Thymus (tissue), 11 donors: ENCODE results near the gene MIOS. TPM values are rescaled to one million over a fixed set of nuclear protein-coding genes. Genes with fewer than 3 reads are reported as not detected.

ENCODE experiments used
- DNase-seq, 9 donors: peaks; one replicate each; pipeline ENCODE4 v3.0.0-alpha.2; 2013; ENCODE audit warnings: low spot score in 9 of 9, low read depth in 6 of 9, missing footprints in 1 of 9
- H3K27ac ChIP-seq, 2 donors: one replicate each; pipeline ENCODE4 v1.5.1; 2013; ENCODE audit warnings: control low read depth in 1 of 2, low read depth in 1 of 2, low read length in 1 of 2, mild to moderate bottlenecking in 1 of 2, moderate library complexity in 1 of 2
- H3K27me3 ChIP-seq, 2 donors: one replicate each; pipeline ENCODE4 v1.5.1; 2013; ENCODE audit warnings: low read length in 1 of 2; ENCODE audit not compliant: control insufficient read depth in 2 of 2, insufficient read depth in 1 of 2
- H3K36me3 ChIP-seq, 2 donors: one replicate each; pipeline ENCODE4 v1.5.1; 2013; ENCODE audit warnings: low read length in 1 of 2, mild to moderate bottlenecking in 1 of 2, moderate library complexity in 1 of 2; ENCODE audit not compliant: control insufficient read depth in 2 of 2, insufficient read depth in 2 of 2
- H3K4me1 ChIP-seq, 2 donors: one replicate each; pipeline ENCODE4 v1.5.1; 2013; ENCODE audit warnings: low read length in 2 of 2; ENCODE audit not compliant: control insufficient read depth in 2 of 2, insufficient read depth in 2 of 2
- H3K4me3 ChIP-seq, 2 donors: one replicate each; pipeline ENCODE4 v1.5.1; 2013; ENCODE audit warnings: low read length in 2 of 2, control low read depth in 1 of 2, mild to moderate bottlenecking in 1 of 2
- H3K9me3 ChIP-seq, 2 donors: one replicate each; pipeline ENCODE4 v1.5.1; 2013; ENCODE audit warnings: low read length in 1 of 2, mild to moderate bottlenecking in 1 of 2; ENCODE audit not compliant: control insufficient read depth in 2 of 2, insufficient read depth in 1 of 2
- WGBS: extraction: QIAGEN DNeasy Blood & Tissue Kit; methylation state at CpG from one replicate; pipeline ENCODE4 v1.1.7; 2013; 5-methylcytosine and 5-hydroxymethylcytosine counted together
- polyA plus RNA-seq: library from polyadenylated mRNA; stranded (reverse); fragments of 200-250 nt; gene quantifications from one replicate; pipeline ENCODE4 v1.2.3, GENCODE V29; 2013
- total RNA-seq: library from RNA; stranded (reverse); fragments of 120-200 nt; gene quantifications from one replicate; pipeline ENCODE4 v1.2.4, GENCODE V29; 2013
- donor health status: healthy.

MIOS gene
- total and polyA plus RNA-seq, 2 donors = 26.7 to 32.9 TPM

GRCh38 chr7:7614018-7614741, 47.5 kb downstream of the MIOS start:
- no peaks in the 10 kb centered on the region for H3K4me1 ChIP-seq
- H3K9me3 ChIP-seq = no peaks in the 10 kb centered on the region
- H3K27ac ChIP-seq = no peak overlapping the region
- H3K36me3 ChIP-seq = no peaks in the 10 kb centered on the region
- H3K27me3 ChIP-seq = no peaks in the 10 kb centered on the region
- no peak for DNase-seq
- H3K4me3 ChIP-seq = no peak overlapping the region
- WGBS = 95% methylated on average over 4 of the region's 4 CpGs

- H3K4me3 ChIP-seq = no peak overlapping the region
- H3K36me3 ChIP-seq = no peaks in the 10 kb centered on the region
- H3K27me3 ChIP-seq = no peaks in the 10 kb centered on the region
- no peaks in the 10 kb centered on the region for H3K4me1 ChIP-seq
- H3K27ac ChIP-seq = no peak overlapping the region
- 50% methylated on average over 3 of the region's 3 CpGs for WGBS
- no peaks in the 10 kb centered on the region for H3K9me3 ChIP-seq
- DNase-seq = peak in 1 of 9 donors; percentile 16
Observed at GRCh38 chr7:7617550-7617949, 50.9 kb downstream of the MIOS start.

- no peak for DNase-seq
- Histone ChIP-seq H3K27me3 (no peaks in the 10 kb centered on the region), H3K9me3 (no peaks in the 10 kb centered on the region), H3K4me3 (no peak overlapping the region), H3K4me1 (no peaks in the 10 kb centered on the region), H3K36me3 (no peaks in the 10 kb centered on the region), H3K27ac (no peak overlapping the region)
- WGBS = 95% methylated on average over 1 of the region's 1 CpG
Observed at GRCh38 chr7:7618410-7618809, 51.7 kb downstream of the MIOS start.

GRCh38 chr7:7620236-7620635, 53.6 kb downstream of the MIOS start:
- no peak overlapping the region for H3K27ac ChIP-seq
- no peak for DNase-seq
- 98% methylated on average over 1 of the region's 1 CpG for WGBS
- H3K27me3 ChIP-seq = no peaks in the 10 kb centered on the region
- H3K9me3 ChIP-seq = no peaks in the 10 kb centered on the region
- no peaks in the 10 kb centered on the region for H3K4me1 ChIP-seq
- no peak overlapping the region for H3K4me3 ChIP-seq
- H3K36me3 ChIP-seq = no peaks in the 10 kb centered on the region

GRCh38 chr7:7620644-7621210, 54.0 kb downstream of the MIOS start:
- no peaks in the 10 kb centered on the region for H3K27me3 ChIP-seq
- no peaks in the 10 kb centered on the region for H3K36me3 ChIP-seq
- no peak overlapping the region for H3K4me3 ChIP-seq
- no peak for DNase-seq
- H3K27ac ChIP-seq = no peak overlapping the region
- no peaks in the 10 kb centered on the region for H3K9me3 ChIP-seq
- no peaks in the 10 kb centered on the region for H3K4me1 ChIP-seq

- Histone ChIP-seq H3K4me3 (no peak overlapping the region), H3K9me3 (peaks cover 0 to 10% of the 10 kb centered on the region in 2 donors), H3K27me3 (no peaks in the 10 kb centered on the region), H3K27ac (no peak overlapping the region), H3K36me3 (no peaks in the 10 kb centered on the region), H3K4me1 (no peaks in the 10 kb centered on the region)
- WGBS = 97% methylated on average over 1 of the region's 1 CpG
- DNase-seq = no peak
Observed at GRCh38 chr7:7628476-7628875, 61.8 kb downstream of the MIOS start.

- H3K4me1 ChIP-seq = no peaks in the 10 kb centered on the region
- WGBS = 96% methylated on average over 1 of the region's 1 CpG
- H3K4me3 ChIP-seq = no peak overlapping the region
- peaks cover 0 to 10% of the 10 kb centered on the region in 2 donors for H3K9me3 ChIP-seq
- H3K27me3 ChIP-seq = no peaks in the 10 kb centered on the region
- no peak overlapping the region for H3K27ac ChIP-seq
- peaks cover 0 to 2% of the 10 kb centered on the region in 2 donors for H3K36me3 ChIP-seq
- no peak for DNase-seq
Observed at GRCh38 chr7:7630626-7631329, 64.1 kb downstream of the MIOS start.

- Histone ChIP-seq H3K27ac (peak overlapping the region; percentile 95), H3K9me3 (peaks cover 0 to 1% of the 10 kb centered on the region in 2 donors), H3K4me3 (peak overlapping the region; percentile 97 to 98), H3K36me3 (peaks cover 6 to 13% of the 10 kb centered on the region in 2 donors), H3K27me3 (no peaks in the 10 kb centered on the region), H3K4me1 (peaks cover 7 to 17% of the 10 kb centered on the region in 2 donors)
- no peak for DNase-seq
- 31% methylated on average over 5 of the region's 5 CpGs for WGBS
Observed at GRCh38 chr7:7639421-7639820, 72.7 kb downstream of the MIOS start.

GRCh38 chr7:7639847-7640220, 73.2 kb downstream of the MIOS start:
- H3K27ac ChIP-seq = peak overlapping the region; percentile 95
- H3K4me3 ChIP-seq = peak overlapping the region; percentile 97 to 98
- DNase-seq = peak in 6 of 9 donors; percentile 24 to 70 (median 44)
- peaks cover 6 to 13% of the 10 kb centered on the region in 2 donors for H3K36me3 ChIP-seq
- peaks cover 0 to 1% of the 10 kb centered on the region in 2 donors for H3K9me3 ChIP-seq
- H3K4me1 ChIP-seq = peaks cover 7 to 17% of the 10 kb centered on the region in 2 donors
- no peaks in the 10 kb centered on the region for H3K27me3 ChIP-seq
- under 1% methylated on average over 19 of the region's 19 CpGs for WGBS
